ENCODE measurements around the gene PFN3. TPM values are rescaled to one million over a fixed set of nuclear protein-coding genes. Genes with fewer than 3 reads are reported as not detected.

Gene PFN3
- total RNA-seq, 2 experiments from 2014 or later: not detected

DNA sequence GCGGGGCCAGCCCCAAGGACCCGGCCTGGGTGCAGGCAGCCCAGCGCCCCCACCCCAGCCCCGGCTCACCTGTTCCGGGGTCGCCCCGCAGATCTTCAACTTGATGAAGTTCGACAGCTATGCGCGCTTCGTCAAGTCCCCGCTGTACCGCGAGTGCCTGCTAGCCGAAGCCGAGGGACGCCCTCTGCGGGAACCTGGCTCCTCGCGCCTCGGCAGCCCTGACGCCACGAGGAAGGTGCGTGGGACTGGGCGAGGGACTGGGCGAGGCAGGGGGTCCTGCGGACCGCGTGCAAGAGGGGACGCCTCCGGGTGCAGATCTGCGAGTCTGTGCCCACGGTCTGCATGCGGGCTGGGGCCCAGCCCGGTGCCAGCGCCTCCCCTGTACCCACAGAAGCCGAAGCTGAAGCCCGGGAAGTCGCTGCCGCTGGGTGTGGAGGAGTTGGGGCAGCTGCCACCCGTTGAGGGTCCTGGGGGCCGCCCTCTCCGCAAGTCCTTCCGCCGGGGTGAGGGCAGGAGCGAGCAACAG is 33.1 kb downstream of the PFN3 start:
- H2AFZ ChIP-seq (ENCODE audit: low read length): no peak overlapping the region
- intact Hi-C loops (cut with micrococcal nuclease; ENCODE audit: unreplicated experiment): no loop called here
- POLR2A ChIA-PET: interaction anchor here (0.7 kb wide), 1 partner anchor 52 kb away, joined by 3 read pairs; no protein-coding TSS in a partner anchor

DNA sequence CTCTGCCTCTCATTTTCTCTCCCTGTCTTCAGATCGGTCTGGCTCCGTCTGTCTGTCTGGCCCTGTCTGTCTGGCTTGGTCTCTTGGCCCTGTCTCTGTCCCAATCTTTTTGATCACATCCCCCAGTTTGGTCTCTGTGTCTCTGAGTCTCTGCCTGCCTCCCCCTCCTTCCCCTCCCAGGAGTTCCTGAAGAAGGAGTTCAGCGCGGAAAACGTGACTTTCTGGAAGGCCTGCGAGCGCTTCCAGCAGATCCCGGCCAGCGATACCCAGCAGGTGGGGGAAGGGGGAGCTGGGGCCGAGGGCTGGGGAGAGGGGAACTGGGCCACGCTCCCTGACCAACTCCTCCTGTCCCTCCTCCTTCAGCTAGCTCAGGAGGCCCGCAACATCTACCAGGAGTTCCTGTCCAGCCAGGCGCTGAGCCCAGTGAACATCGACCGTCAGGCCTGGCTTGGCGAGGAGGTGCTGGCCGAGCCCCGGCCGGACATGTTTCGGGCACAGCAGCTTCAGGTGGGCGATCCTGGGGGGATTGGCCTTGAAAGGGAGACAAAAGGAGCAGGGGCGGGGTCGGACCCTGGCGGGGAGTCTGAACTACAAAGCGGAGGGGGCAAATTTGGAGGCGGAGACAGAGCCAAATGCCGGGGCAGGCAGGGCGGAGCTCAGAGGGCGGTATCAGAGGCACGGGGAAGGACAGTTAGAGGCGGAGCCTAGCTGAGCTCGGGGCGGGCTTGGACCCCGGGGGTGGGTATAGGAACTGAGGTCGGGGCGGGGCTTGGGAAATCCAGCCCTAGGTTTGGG is 33.7 kb downstream of the PFN3 start:
- Histone ChIP-seq H3K27ac (ENCODE audit: low read depth, low read length, poor library complexity, severe bottlenecking) (no peak overlapping the region), H2AFZ (ENCODE audit: low read length) (no peak overlapping the region), H3K36me3 (ENCODE audit: insufficient read depth, low read length) (peaks cover 30% of the 10 kb centered on the region), H3K4me1 (ENCODE audit: insufficient read depth, low read length, poor library complexity, severe bottlenecking) (peaks cover 61% of the 10 kb centered on the region), H3K9me2 (ENCODE audit: insufficient read depth, low read length) (no peaks in the 10 kb centered on the region), H3K79me2 (ENCODE audit: insufficient read depth, low read depth, low read length) (peaks cover 9% of the 10 kb centered on the region; the same call in 1 of the 2 replicates), H4K20me1 (ENCODE audit: insufficient read depth, low read length) (no peaks in the 10 kb centered on the region), H3K4me2 (ENCODE audit: low read length) (no peak overlapping the region), H3K4me3 (ENCODE audit: low read depth, low read length, poor library complexity, severe bottlenecking) (no peak overlapping the region), H3K9me3 (ENCODE audit: low read length) (no peaks in the 10 kb centered on the region)
- intact Hi-C loops (cut with micrococcal nuclease; ENCODE audit: unreplicated experiment): no loop called here
- ChIA-PET CTCF (ENCODE audit: unreplicated experiment) (interaction anchor here (0.6 kb wide), 1 partner anchor 78 kb away, joined by 3 read pairs; no protein-coding TSS in a partner anchor), POLR2A (interaction anchor here (0.7 kb wide), 1 partner anchor 53 kb away, joined by 3 read pairs; no protein-coding TSS in a partner anchor)
- BruUV-seq (replicated peaks): no TSS peak
- TF ChIP-seq, protein P1, sequence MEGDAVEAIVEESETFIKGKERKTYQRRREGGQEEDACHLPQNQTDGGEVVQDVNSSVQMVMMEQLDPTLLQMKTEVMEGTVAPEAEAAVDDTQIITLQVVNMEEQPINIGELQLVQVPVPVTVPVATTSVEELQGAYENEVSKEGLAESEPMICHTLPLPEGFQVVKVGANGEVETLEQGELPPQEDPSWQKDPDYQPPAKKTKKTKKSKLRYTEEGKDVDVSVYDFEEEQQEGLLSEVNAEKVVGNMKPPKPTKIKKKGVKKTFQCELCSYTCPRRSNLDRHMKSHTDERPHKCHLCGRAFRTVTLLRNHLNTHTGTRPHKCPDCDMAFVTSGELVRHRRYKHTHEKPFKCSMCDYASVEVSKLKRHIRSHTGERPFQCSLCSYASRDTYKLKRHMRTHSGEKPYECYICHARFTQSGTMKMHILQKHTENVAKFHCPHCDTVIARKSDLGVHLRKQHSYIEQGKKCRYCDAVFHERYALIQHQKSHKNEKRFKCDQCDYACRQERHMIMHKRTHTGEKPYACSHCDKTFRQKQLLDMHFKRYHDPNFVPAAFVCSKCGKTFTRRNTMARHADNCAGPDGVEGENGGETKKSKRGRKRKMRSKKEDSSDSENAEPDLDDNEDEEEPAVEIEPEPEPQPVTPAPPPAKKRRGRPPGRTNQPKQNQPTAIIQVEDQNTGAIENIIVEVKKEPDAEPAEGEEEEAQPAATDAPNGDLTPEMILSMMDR (conservative IDR thresholded peaks at IDR 0.05; ENCODE audit: low read length): no peak
- TF ChIP-seq EZH2phosphoT487 (IDR thresholded peaks at IDR 0.05; ENCODE audit: borderline replicate concordance, low read depth, low read length): no peak
- no peak for DNase-seq (ENCODE audit: low spot score)

More for the DNA sequence above, 33.1 kb downstream of the PFN3 start:
- no TSS peak for BruUV-seq (replicated peaks)
- TF ChIP-seq EZH2phosphoT487 (IDR thresholded peaks at IDR 0.05; ENCODE audit: borderline replicate concordance, low read depth, low read length): no peak
- TF ChIP-seq, protein P1 (conservative IDR thresholded peaks at IDR 0.05; ENCODE audit: low read length): no peak
- Histone ChIP-seq H3K79me2 (ENCODE audit: insufficient read depth, low read depth, low read length) (peaks cover 9% of the 10 kb centered on the region; the same call in 1 of the 2 replicates), H3K9me2 (ENCODE audit: insufficient read depth, low read length) (no peaks in the 10 kb centered on the region), H3K9me3 (ENCODE audit: low read length) (no peaks in the 10 kb centered on the region), H3K4me1 (ENCODE audit: insufficient read depth, low read length, poor library complexity, severe bottlenecking) (peaks cover 61% of the 10 kb centered on the region), H4K20me1 (ENCODE audit: insufficient read depth, low read length) (no peaks in the 10 kb centered on the region), H3K36me3 (ENCODE audit: insufficient read depth, low read length) (peaks cover 36% of the 10 kb centered on the region), H3K4me2 (ENCODE audit: low read length) (no peak overlapping the region), H3K27ac (ENCODE audit: low read depth, low read length, poor library complexity, severe bottlenecking) (no peak overlapping the region), H3K4me3 (ENCODE audit: low read depth, low read length, poor library complexity, severe bottlenecking) (no peak overlapping the region)
- CTCF ChIA-PET (ENCODE audit: unreplicated experiment): no interaction called here
- DNase-seq (ENCODE audit: low spot score): no peak
